ENCODE data around the gene OR6N2.

OR6N2 gene

GRCh38 chr1:158730453-158730852 lies 50.6 kb downstream of the OR6N2 start:
- no peaks in the 10 kb centered on the region for H3K9me3 ChIP-seq (replicated peaks; ENCODE audit: insufficient read depth, low read length)
- no peak overlapping the region for H3K27ac ChIP-seq (ENCODE audit: low read length)
- no peak overlapping the region for H3K9ac ChIP-seq (ENCODE audit: low read length)
- H2AFZ ChIP-seq (ENCODE audit: low read length): no peak overlapping the region
- no peak for DNase-seq
- 0 out of 2 replicates have a peak, but pooled peaks cover 4% of the 10 kb centered on the region for H3K4me1 ChIP-seq (ENCODE audit: low read length)
- H3K27me3 ChIP-seq (replicated peaks; ENCODE audit: insufficient read depth, low read length): no peaks in the 10 kb centered on the region
- peak overlapping the region; percentile 12 for H3K4me2 ChIP-seq (ENCODE audit: low read depth, low read length)
- no peaks in the 10 kb centered on the region for H3F3A ChIP-seq (ENCODE audit: insufficient read depth, low read length)
- H4K20me1 ChIP-seq (ENCODE audit: insufficient read depth, low read length): no peaks in the 10 kb centered on the region
- no peak for TF ChIP-seq EZH2phosphoT487 (IDR thresholded peaks at IDR 0.05; ENCODE audit: low read length)
- no peak for TF ChIP-seq EZH2 (optimal IDR thresholded peaks at IDR 0.05; ENCODE audit: low read depth, low read length)
- TF ChIP-seq, protein P1, sequence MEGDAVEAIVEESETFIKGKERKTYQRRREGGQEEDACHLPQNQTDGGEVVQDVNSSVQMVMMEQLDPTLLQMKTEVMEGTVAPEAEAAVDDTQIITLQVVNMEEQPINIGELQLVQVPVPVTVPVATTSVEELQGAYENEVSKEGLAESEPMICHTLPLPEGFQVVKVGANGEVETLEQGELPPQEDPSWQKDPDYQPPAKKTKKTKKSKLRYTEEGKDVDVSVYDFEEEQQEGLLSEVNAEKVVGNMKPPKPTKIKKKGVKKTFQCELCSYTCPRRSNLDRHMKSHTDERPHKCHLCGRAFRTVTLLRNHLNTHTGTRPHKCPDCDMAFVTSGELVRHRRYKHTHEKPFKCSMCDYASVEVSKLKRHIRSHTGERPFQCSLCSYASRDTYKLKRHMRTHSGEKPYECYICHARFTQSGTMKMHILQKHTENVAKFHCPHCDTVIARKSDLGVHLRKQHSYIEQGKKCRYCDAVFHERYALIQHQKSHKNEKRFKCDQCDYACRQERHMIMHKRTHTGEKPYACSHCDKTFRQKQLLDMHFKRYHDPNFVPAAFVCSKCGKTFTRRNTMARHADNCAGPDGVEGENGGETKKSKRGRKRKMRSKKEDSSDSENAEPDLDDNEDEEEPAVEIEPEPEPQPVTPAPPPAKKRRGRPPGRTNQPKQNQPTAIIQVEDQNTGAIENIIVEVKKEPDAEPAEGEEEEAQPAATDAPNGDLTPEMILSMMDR (IDR thresholded peaks at IDR 0.05; ENCODE audit: low read length): no peak
- no peaks in the 10 kb centered on the region for H3K79me2 ChIP-seq (ENCODE audit: low read length)
- H3K4me3 ChIP-seq (ENCODE audit: low read length): no peak overlapping the region
- H3K36me3 ChIP-seq (replicated peaks; ENCODE audit: insufficient read depth, low read length): no peaks in the 10 kb centered on the region
- H3K9me2 ChIP-seq (replicated peaks; ENCODE audit: insufficient read depth, low read length): 0 out of 2 replicates have a peak, but pooled peaks cover 3% of the 10 kb centered on the region

DNA sequence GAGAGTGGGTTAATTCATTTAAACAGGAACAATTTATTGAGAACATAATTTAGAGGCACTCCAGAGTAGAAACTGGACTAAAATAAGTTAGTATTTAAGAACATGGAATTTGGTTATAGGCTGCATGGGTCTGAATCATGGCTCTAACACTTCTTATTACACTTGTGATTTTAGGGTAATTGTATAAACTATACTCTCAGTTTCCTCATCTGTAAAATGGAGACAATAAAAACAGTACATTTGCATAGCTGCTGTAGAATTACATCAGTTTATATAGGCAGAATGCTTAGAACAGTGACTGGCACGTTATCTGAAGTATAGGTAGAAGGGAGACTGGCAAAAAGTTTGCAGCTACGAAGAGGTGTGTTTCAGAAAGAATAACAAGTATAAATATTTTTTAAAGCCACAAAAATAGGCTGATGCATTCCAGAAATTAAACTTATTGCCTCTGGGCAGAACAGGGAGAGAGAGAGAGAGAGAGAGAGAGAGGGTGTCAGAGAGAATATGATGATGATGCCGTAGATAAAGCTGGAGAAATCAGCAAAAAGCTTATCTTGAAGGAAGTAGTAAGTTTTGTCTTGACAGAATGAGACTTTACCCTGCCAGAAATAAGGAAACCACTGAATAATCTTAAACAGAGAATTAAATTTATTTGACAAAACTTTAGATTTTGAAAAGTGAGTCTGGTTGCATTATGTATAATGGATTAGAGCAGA lies 52.3 kb downstream of the OR6N2 start:
- no peaks in the 10 kb centered on the region for H3K9me3 ChIP-seq (replicated peaks; ENCODE audit: insufficient read depth, low read length)
- no peak overlapping the region for H2AFZ ChIP-seq (ENCODE audit: low read length)
- H3K9me2 ChIP-seq (replicated peaks; ENCODE audit: insufficient read depth, low read length): no peaks in the 10 kb centered on the region
- no peak overlapping the region for H3K4me2 ChIP-seq (ENCODE audit: low read depth, low read length)
- no peaks in the 10 kb centered on the region for H3F3A ChIP-seq (ENCODE audit: insufficient read depth, low read length)
- no peaks in the 10 kb centered on the region for H3K27me3 ChIP-seq (replicated peaks; ENCODE audit: insufficient read depth, low read length)
- no peak overlapping the region for H3K27ac ChIP-seq (ENCODE audit: low read length)
- no peak overlapping the region for H3K9ac ChIP-seq (ENCODE audit: low read length)
- H3K79me2 ChIP-seq (ENCODE audit: low read length): no peaks in the 10 kb centered on the region
- TF ChIP-seq EZH2 (optimal IDR thresholded peaks at IDR 0.05; ENCODE audit: low read depth, low read length) (no peak), EZH2phosphoT487 (IDR thresholded peaks at IDR 0.05; ENCODE audit: low read length) (no peak)
- TF ChIP-seq, protein P1 (IDR thresholded peaks at IDR 0.05; ENCODE audit: low read length): no peak
- 0 out of 2 replicates have a peak, but pooled peaks cover 4% of the 10 kb centered on the region for H3K4me1 ChIP-seq (ENCODE audit: low read length)
- no peak overlapping the region for H3K4me3 ChIP-seq (ENCODE audit: low read length)
- DNase-seq: no peak
- no peaks in the 10 kb centered on the region for H4K20me1 ChIP-seq (ENCODE audit: insufficient read depth, low read length)
- no peaks in the 10 kb centered on the region for H3K36me3 ChIP-seq (replicated peaks; ENCODE audit: insufficient read depth, low read length)

GRCh38 chr1:158724442-158724841 lies 56.6 kb downstream of the OR6N2 start:
- Histone ChIP-seq H2AFZ (ENCODE audit: low read length) (no peak overlapping the region), H3F3A (ENCODE audit: insufficient read depth, low read length) (no peaks in the 10 kb centered on the region), H3K9me3 (replicated peaks; ENCODE audit: insufficient read depth, low read length) (no peaks in the 10 kb centered on the region), H3K36me3 (replicated peaks; ENCODE audit: insufficient read depth, low read length) (no peaks in the 10 kb centered on the region), H3K9ac (ENCODE audit: low read length) (no peak overlapping the region), H3K79me2 (ENCODE audit: low read length) (no peaks in the 10 kb centered on the region), H3K9me2 (replicated peaks; ENCODE audit: insufficient read depth, low read length) (no peaks in the 10 kb centered on the region), H4K20me1 (ENCODE audit: insufficient read depth, low read length) (no peaks in the 10 kb centered on the region), H3K27me3 (replicated peaks; ENCODE audit: insufficient read depth, low read length) (no peaks in the 10 kb centered on the region), H3K27ac (ENCODE audit: low read length) (no peak overlapping the region), H3K4me1 (ENCODE audit: low read length) (no peaks in the 10 kb centered on the region), H3K4me2 (ENCODE audit: low read depth, low read length) (no peak overlapping the region), H3K4me3 (ENCODE audit: low read length) (no peak overlapping the region)
- no peak for TF ChIP-seq EZH2 (optimal IDR thresholded peaks at IDR 0.05; ENCODE audit: low read depth, low read length)
- TF ChIP-seq, protein P1 (IDR thresholded peaks at IDR 0.05; ENCODE audit: low read length): no peak
- TF ChIP-seq EZH2phosphoT487 (IDR thresholded peaks at IDR 0.05; ENCODE audit: low read length): no peak
- no peak for DNase-seq
